ENCODE data around the gene PIK3R1.

Gene PIK3R1

DNA sequence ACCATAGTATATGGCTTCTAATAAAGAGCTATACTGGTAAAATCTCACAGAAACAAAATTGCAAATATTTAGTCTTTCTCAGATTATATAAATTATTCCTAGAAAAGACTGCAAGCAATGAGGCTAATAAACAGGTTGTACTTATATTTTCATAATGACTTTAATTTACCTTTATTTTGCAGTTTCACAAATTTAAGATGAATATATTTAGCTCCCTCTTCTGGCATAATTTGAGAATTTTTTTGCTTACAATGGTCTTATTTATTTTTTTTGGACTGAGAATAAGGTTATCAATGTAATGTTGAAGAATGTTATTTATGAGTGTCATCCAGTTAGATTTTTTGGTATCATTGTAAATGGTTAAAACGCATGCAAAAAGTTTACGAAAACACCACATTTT lies 56.7 kb downstream of the PIK3R1 start:
- no peak for DNase-seq (ENCODE audit: low spot score)

DNA sequence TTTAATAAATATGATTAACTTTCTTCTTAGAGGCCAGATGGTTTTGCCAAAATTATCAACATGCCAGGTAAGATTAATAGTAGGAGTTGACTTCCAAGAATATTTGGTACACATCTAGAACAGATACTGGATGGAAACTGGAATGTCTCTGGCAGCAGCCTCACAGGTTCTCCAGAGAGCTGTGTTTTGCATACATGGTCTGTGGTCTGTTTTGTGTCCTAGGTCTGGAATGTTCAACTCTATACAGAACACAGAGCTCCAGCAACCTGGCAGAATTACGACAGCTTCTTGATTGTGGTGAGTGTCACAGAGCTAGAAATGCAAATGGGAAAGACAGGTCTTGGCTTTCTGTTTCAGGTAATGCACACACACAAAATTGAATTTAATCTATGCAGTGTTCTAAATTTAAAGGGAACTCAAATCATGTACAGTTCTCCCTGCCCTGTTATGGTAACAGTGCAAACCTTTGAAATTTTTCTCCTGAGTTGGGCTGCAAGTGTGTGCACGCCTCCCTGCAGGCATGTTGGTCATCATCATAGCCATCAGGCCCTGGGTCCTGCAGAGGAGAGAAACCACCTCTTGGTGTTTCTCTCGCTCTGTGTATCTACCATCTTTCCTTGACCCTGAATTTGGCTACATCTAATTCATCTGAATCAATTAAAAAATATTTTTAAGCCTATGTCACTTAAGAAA lies 58.3 kb downstream of the PIK3R1 start:
- no peak for DNase-seq (ENCODE audit: low spot score)

DNA sequence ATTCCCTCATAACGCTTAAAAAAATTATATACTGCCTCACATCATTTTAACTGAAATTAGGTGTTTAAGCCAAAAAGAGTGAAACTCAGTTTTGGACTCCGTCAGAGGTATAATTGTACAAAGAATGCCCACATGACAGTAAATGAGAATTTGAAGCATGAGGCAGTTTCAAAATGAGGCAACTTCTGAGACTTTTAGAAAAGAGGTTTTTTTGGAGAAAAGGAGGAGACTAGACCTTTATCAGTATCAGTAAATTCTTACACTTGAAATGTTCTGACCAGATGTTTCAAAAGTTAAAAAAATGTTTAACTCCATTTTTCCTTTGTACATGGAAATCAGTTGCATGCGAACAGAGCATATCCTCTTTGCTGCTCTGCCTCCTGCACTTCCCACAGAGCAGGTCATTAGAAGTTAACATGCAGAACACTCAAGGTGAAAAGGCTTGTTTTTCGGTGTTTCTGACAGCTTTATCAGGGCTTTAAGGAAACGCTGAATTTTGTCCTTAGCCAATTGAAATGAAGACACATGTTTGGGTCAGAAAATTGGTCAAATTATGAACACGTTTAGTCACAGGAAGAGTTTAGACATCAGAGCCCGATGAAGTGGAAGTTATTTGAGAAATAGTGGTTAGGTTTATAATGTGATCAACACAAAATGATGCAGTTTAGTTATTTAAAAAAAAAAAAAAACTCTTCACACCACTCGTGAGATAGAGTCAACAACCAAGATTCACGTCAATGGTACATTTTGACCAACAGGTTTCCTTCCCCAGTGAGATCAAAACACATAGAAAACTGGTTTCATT lies 59.5 kb downstream of the PIK3R1 start:
- DNase-seq (ENCODE audit: low spot score): no peak

DNA sequence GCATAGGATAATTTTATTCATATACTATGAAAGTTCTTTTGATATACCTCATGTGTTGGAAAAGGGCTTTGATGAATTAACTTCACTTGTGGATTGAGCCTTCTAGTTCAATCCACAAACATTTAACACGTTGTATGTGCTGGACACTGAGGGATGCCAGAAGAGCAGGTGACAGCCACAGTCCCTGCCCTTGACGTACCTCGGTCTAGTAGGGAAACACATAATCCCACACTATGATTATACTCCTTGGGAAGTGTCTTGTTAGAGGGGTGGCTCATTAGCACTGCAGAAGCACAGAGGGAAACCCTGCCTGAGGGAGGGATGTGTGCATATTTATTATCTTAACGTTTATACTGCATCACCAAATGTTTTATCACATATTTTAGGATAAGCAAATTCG lies 61.2 kb downstream of the PIK3R1 start:
- DNase-seq (ENCODE audit: low spot score): no peak

DNA sequence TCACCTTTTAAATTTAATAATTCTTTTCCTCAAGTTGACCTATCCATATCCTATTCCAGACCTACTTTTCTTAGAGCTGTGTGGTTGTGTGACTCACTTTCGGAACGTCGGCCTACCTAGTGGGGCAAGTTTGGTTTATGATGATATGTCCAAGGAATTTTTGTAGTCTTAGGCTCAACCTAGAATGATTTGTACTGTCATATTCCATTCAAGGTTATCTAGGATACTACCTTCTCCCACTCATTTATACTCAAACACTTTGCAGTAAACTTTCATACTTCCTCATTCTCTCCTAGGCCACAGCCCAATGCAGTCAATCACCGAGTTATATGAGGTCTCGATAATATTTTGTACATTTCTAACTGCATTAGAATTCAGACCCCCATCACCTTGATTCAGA lies 61.9 kb downstream of the PIK3R1 start:
- DNase-seq (ENCODE audit: low spot score): no peak

DNA sequence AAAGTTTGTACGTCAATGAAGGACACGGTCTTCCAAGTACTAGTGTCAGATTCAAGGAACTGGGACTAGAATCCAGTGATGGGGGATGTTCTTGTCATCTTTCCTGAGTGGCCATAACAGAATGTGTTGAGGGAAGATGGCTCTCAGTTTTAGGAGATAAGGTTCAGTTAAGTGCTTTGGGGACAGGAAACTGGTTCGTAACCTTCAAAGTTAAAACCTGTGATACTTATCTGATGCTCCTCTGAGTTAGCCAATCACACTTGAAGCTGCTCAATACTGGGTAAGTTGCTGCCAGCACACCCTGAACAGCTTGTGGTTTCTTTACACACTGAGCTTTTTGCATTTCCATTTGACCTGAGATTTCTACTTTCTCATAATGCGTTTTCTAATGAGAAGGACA lies 64.4 kb downstream of the PIK3R1 start:
- no peak for DNase-seq (ENCODE audit: low spot score)

DNA sequence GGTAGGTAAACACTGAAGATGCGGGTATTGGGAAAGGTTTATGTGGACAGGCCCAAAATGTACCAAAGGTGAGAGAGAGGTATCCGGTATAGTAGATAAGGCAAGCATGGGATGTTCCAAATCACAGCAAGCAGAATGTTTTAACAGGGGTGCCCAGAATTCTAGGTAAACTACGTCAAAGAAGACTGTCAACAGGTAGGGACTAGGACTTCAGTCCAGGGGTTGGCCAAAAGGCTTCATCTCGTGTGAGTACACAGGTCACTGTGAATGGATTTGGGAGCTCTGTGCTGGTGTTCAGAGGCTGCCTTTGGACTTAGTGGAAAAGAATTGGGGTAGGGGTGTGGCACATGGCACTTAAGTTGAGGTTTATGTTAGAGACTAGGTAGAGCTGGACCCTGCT lies 66.4 kb downstream of the PIK3R1 start:
- DNase-seq (ENCODE audit: low spot score): no peak

DNA sequence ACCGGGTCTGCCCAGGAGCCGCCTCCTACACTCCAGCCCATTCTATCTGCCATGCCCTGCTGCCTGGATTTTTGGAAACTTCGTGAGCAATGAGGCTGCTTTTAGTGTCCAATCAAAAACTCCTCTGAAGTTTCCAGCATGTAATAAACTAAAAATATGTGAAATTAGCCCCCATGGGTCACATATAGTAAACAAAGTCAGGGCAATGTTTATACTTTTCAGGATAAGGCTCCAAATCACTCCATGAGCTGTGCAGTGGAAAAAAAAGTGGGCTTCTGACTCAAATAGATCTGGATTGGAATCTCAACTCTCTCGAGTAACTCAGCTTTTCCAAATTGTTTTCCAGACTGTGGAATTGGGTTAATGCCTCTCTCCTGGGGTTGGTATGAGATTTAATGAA lies 68.2 kb downstream of the PIK3R1 start:
- no peak for DNase-seq (ENCODE audit: low spot score)

DNA sequence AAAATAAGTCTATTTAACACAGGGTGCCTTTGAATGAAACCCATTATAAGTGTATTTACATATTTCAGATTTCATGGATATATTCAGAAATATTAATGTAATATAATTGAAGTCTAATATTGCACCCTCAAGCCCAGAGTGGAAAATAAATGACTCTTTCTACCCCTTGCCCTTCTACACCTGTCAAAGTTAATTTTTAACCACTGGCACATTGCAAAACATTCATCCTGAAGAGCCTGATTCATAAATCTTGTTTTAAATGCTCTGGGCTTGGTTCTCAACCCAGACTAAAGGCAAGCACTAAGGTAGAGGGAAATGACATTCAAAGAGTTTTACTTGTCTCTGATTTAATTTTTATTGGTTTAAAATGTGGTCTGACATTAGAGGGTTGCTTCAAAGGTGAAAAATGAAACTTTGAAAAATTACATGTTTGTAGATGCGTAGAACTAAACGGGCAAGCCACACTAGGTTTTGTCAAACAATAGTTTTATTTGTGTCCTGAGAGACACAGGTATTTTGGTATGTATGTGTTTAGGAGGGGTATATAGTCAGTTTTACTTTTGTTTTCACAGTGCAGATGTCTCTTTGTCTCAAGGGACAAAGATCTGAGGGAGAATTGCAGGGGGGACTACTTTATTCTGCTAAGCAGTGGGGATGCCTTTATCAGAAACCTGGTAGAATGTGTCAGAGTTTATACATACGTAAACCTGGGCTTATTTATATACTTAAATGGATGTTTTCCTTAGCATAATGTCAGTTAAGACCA lies 69.7 kb downstream of the PIK3R1 start:
- DNase-seq (ENCODE audit: low spot score): peak; percentile 55

DNA sequence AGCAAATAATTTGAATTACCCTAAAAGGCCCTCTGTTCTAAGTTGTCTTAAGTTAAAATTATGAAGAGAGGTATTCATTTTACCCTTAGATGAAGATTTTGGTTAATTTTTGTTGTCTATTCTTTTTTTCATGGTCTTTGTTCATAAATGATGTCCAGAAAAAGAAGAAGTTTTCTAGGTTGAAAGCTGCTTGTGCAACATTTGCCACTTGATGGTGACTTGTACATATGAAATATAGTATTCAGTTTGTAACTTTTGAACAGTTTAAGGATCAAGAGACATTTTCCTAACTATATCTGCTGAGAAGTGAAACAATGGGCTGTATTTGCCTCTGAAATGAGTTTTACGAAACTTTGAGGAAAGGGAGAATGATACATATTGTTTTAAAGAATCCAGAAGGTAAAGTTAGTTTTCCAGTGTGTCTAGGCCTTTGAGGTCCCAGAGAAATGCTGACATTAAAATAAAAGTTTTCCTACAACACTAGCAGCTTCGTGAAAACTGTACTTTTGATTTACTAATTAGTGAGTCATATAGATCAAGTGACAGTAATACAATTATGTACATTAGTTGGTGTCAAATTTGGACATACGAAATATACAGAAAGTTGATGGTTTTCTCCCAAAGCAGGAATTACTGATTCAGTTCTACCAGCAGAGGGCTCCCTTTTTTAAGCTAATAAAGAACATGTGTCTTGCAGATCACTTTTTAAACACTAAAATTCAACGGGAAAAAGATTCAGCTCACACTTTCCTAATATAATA lies 70.5 kb downstream of the PIK3R1 start:
- DNase-seq (ENCODE audit: low spot score): peak; percentile 67

DNA sequence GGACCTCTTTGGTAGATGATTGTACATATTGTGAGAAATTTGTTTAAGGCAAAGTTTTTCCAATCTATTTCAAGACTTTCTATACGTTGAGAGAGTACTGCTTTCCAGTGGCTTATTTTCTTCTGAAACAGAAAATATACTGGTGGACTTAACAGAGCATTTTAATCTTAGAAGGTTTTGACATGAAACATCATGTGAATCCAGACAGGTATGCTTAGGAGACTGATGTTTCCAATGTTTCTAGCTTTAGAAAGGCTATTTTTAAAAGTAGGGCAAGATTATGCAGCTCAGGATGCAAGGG lies 71.0 kb downstream of the PIK3R1 start:
- no peak for DNase-seq (ENCODE audit: low spot score)

DNA sequence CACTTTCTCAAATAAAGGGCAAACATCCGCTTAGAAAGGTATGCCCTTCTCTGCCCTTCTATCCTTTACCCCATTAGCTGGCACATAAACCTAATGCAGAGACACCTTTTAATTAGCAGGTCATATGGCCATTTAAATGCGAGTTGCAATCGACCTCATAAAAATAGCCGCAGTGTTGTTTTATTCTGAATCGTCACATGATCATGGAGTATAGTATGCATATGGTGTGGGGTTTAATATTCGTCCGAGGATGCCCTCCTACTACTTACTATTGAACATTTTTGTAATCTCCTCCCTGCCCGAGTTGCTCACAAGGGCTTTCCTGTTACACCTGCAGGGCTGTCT lies 72.0 kb downstream of the PIK3R1 start:
- DNase-seq (ENCODE audit: low spot score): no peak

DNA sequence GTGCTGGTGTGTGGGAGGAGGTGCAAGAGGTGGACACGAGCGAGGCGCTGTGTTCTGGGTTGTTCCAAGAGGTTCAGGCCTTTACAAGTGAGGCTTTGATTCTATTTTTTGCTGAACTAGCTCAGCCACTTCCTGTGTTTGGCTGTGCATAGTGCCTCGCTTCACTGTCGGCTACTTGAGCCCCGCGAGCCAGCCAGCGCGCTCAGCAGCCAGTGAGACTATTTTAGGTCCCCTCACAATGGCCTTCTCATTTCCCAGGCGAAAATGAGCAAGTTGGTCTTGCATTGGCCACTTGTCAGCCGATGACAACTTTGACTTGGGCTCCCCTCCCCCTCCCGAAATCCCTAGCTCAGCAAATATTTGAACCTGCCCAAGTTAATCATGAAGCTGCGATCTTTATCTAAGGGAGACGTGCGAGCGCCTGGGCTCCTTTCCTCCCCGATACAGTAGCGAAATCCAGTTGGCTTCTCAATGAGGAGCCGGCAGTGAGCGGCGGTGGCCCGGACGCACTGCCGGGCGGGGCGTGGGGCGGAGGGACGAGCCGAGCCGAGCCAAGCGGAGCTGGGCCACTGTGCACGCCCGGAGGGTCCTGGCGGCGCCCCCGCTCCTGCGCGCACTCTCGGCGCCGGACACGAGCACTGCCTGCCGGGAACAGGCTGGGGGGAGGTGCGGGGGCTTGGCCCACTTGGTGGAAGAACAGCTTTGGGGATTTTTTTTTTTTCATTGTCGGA lies 72.6 kb downstream of the PIK3R1 start:
- DNase-seq (ENCODE audit: low spot score): peak; percentile 41

DNA sequence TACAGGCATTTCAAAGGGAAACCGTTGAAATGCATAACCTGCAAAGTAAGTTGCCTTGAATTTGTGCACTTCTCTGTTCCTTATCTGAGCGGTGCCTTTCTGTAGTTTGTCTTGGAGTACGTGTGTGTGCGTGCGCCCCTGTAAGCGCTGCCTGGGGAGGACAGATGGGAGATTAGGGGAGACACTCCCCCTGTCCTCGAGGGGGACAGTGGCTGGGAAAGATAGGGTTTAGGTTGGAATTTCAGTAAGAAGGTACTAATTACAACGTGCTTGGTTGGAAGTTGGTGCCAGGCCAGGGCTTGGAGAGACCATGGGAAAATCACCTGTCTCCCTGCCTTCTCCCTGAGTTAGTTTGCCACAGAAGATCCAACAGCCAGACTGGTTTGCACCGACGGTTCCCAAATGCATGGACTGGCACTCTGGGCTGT lies 73.2 kb downstream of the PIK3R1 start:
- DNase-seq (ENCODE audit: low spot score): no peak

DNA sequence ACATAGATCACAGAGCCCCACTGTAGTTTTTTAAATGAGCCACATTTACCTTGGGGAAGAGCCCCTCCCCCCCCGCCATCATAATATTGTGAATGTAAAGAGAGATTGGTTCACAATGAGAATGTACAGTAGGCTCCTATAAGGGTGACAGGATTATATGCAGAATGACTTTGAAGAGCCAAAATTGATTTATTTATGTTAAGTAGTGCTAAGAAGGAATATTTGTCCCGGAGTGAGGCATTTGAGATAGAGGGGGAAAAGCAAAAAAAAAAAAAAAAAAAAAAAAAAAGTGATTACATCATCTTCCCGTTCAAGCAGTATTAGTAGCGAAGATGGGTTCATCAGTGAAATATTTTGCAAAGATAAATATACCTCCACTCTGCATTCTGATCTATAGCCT lies 73.9 kb downstream of the PIK3R1 start:
- no peak for DNase-seq (ENCODE audit: low spot score)

DNA sequence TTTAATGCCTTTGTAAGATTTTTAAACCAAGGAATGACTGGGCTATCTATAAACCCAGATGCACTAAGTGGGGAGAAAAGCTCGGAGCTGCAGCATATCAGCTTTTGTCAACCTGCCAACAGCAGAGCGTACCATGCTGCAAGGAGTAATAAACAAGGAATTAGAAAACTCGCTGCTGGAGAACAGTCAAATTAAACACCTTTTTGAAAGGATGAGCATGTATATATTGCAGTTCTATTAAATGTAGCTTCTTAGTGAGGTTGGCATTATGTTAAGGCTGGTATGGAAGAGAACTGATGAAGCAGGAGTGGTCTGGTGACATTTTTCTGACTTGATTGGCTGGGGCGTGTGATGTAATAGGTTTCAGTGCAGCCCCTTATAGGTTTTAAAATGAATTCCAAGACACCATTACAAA lies 74.7 kb downstream of the PIK3R1 start:
- no peak for DNase-seq (ENCODE audit: low spot score)

DNA sequence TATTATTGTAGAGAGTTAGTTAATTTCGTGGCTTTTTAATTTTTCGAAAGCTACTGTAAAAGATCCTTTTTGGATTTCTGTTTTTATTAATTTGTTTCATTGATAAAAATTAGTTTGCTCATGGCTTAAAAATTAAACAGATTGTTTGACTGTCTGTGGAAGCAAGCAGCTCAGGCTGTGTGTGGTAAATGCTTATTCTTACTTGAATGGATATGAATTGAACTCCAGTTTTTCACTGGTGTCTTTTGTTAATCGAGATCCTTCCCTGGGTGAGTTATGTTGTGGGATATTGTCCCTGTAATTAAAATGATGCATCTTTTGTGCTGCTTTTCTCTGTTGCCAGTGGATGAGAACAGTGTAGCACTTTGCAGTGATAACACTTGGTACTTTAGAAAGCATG lies 75.3 kb downstream of the PIK3R1 start:
- no peak for DNase-seq (ENCODE audit: low spot score)

DNA sequence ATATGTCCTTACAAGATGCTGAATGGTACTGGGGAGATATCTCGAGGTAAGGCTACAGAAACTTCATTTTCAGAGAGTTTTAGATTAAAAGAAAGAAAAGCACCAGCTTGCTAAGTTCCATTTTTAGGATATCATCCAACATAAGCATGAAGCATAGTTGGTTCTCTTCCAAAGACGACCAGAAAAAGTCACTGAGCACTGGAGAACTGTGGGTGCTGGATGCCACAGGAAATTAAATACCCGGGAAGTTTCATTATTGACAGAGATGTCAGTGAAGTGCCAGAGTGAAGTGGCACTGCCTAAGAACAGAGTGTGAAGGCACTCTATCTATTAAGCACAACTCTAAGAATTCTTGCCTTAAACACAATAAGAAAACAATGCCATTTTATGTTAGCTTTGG lies 76.8 kb downstream of the PIK3R1 start:
- no peak for DNase-seq (ENCODE audit: low spot score)

DNA sequence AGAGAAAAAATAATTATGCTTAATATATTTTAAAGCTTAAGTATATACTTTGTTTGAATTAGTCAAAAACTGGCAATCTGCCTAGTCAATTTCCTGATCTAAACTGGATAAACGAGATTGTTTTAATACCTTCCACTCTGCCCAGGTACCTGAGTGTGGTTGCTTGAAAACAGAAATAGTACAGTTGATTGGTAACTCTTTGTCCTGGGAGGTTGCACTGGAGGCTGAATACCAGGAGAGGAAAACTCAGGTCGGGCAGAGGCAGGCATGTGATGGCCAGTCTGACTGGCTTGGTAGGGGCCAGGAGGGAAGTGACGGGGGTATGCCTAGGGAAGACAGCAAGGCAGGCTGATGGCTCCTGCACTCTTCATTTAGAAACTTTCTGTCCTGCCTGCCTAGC lies 80.2 kb downstream of the PIK3R1 start:
- no peak for DNase-seq (ENCODE audit: low spot score)

DNA sequence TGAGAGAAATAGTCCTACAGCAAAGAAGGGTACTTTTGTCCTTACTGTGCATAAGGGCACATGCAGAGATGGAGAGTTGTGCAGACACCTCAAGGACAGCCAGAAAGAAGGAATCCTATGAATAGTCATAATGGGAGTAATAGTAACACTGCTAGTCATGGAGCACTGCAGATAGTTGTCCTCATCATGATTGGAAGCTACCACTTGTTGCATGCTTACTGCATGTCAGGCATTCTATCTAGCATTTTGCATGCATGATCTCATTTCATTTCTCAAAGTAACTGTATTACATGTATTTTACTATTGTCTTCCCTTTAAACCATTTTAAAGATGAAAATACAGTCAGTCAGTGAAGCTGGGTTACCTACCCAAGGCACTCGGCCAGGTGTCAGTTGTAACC lies 81.3 kb downstream of the PIK3R1 start:
- DNase-seq (ENCODE audit: low spot score): no peak

DNA sequence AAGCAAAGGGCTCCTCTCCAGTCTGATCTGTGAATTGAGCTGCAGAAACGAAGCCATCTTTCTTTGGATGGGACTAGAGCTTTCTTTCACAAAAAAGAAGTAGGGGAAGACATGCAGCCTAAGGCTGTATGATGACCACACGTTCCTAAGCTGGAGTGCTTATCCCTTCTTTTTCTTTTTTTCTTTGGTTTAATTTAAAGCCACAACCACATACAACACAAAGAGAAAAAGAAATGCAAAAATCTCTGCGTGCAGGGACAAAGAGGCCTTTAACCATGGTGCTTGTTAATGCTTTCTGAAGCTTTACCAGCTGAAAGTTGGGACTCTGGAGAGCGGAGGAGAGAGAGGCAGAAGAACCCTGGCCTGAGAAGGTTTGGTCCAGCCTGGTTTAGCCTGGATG lies 82.1 kb downstream of the PIK3R1 start:
- no peak for DNase-seq (ENCODE audit: low spot score)

DNA sequence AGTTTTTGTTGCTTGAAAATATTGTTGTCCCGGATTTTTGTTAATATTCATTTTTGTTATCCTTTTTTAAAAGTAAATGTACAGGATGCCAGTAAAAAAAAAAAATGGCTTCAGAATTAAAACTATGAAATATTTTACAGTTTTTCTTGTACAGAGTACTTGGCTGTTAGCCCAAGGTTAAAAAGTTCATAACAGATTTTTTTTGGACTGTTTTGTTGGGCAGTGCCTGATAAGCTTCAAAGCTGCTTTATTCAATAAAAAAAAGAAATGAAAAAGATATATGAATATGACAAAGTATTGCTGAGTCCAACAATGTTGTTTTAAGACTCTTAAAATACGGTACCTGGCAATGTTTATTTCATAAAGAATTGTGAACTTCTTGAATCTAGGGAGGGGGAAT lies 82.9 kb downstream of the PIK3R1 start:
- no peak for DNase-seq (ENCODE audit: low spot score)

Data from LoVo (cell line).